Peyer's patch (tissue), 4 donors: ENCODE measurements around the gene FTO. TPM values are rescaled to one million over a fixed set of nuclear protein-coding genes. Genes with fewer than 3 reads are reported as not detected.

Source experiments
- DNase-seq, 3 donors: peaks; one replicate each; pipeline ENCODE4 v3.0.0-alpha.2; 2017 to 2019
- H3K27ac ChIP-seq, 4 donors: fragments of 200-600 bp; sonication (generic); one replicate each; pipeline ENCODE4 v1.5.1; 2016 to 2019
- H3K27me3 ChIP-seq, 2 donors: fragments of 200-600 bp; sonication (generic); one replicate each; pipeline ENCODE4 v1.5.1; 2019
- H3K36me3 ChIP-seq, 3 donors: fragments of 200-600 bp; sonication (generic); one replicate each; pipeline ENCODE4 v1.5.1; 2016 to 2019
- H3K4me1 ChIP-seq, 4 donors: fragments of 200-600 bp; sonication (generic); one replicate each; pipeline ENCODE4 v1.5.1; 2016 to 2019
- H3K4me3 ChIP-seq, 4 donors: fragments of 200-600 bp; sonication (generic); 1 replicate in 3 of 4; 2 replicates in 1 of 4; pipeline ENCODE4 v1.5.1; 2016 to 2019; ENCODE audit warnings: mild to moderate bottlenecking in 1 of 4
- H3K9me3 ChIP-seq, 4 donors: fragments of 200-600 bp; sonication (generic); one replicate each; pipeline ENCODE4 v1.5.1; 2016 to 2019; ENCODE audit warnings: mild to moderate bottlenecking in 1 of 4
- POLR2A ChIP-seq, 2 donors: fragments of 450-650 bp; IDR thresholded peaks; one replicate each; pipeline ENCODE4 v1.5.1; 2017; ENCODE audit warnings: antibody characterized with exemption in 2 of 2, mild to moderate bottlenecking in 2 of 2, moderate library complexity in 2 of 2
- total RNA-seq, 4 donors: library from RNA; depleted of rRNA; stranded (reverse); fragments of >200 nt; gene quantifications; one replicate each; pipeline ENCODE4 v1.1.0, GENCODE V29; 2016
- TF ChIP-seq, protein P1 (sequence below), 6 experiments: fragments of 450-650 bp in 4 of 6; fragments of 200-600 bp in 2 of 6; sonication (generic) in 1 of 6; IDR thresholded peaks; one replicate each; pipeline ENCODE4 v1.5.1; 2017 to 2019; ENCODE audit warnings: antibody characterized with exemption in 6 of 6, mild to moderate bottlenecking in 3 of 6, moderate library complexity in 1 of 6

FTO gene
- total RNA-seq, 4 donors from 2014 or later, result 37.0 to 95.7 (median 45.1) TPM

DNA sequence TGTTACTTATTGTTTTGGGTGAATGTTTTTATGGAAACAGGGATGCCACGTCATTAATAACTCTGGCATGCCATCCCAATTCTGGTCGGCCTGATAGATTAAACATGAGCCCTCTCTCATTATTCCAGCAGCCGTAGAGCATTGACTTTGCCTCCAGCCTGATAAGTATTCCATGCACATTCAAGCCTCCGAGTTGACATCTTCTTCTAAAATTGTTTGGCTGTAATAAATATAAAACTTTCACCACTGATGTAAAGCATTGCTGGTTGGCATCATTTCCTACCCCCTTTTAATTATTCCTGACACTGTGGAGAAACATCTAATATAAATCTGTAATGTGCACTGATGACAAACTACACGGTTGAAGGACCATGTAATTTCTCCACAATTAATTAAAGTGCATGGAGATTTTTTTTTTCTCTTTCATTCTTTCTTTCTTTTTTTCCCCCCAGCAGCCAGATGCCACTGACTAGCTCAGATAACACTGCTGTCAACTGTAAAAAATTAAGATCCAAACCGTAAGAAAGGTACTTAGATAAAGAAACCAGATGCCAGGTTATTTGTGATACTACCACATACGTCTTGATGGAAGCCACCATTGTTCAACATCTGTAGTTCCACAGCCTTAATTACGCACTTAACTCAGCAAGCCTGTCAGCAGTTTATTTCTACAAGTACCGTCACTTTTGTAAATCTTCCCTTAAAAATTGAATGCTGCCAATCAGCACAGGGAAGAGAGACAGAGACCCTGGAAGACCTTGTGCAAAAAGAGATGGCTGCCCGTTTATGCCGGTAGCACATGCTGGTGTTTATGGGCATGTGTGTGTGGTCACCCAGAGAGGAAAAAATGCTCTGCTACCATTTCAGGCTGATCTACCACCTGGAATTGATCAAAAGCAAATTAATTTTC is 344.9 kb downstream of the FTO start:
- Histone ChIP-seq H3K36me3 (no peaks in the 10 kb centered on the region), H3K4me3 (no peak overlapping the region), H3K27me3 (no peaks in the 10 kb centered on the region), H3K4me1 (no peaks in the 10 kb centered on the region), H3K27ac (no peak overlapping the region), H3K9me3 (no peaks in the 10 kb centered on the region)
- no peak for TF ChIP-seq POLR2A (IDR thresholded peaks at IDR 0.05)
- TF ChIP-seq, protein P1, sequence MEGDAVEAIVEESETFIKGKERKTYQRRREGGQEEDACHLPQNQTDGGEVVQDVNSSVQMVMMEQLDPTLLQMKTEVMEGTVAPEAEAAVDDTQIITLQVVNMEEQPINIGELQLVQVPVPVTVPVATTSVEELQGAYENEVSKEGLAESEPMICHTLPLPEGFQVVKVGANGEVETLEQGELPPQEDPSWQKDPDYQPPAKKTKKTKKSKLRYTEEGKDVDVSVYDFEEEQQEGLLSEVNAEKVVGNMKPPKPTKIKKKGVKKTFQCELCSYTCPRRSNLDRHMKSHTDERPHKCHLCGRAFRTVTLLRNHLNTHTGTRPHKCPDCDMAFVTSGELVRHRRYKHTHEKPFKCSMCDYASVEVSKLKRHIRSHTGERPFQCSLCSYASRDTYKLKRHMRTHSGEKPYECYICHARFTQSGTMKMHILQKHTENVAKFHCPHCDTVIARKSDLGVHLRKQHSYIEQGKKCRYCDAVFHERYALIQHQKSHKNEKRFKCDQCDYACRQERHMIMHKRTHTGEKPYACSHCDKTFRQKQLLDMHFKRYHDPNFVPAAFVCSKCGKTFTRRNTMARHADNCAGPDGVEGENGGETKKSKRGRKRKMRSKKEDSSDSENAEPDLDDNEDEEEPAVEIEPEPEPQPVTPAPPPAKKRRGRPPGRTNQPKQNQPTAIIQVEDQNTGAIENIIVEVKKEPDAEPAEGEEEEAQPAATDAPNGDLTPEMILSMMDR (IDR thresholded peaks at IDR 0.05), result no peak
- DNase-seq, result no peak

DNA sequence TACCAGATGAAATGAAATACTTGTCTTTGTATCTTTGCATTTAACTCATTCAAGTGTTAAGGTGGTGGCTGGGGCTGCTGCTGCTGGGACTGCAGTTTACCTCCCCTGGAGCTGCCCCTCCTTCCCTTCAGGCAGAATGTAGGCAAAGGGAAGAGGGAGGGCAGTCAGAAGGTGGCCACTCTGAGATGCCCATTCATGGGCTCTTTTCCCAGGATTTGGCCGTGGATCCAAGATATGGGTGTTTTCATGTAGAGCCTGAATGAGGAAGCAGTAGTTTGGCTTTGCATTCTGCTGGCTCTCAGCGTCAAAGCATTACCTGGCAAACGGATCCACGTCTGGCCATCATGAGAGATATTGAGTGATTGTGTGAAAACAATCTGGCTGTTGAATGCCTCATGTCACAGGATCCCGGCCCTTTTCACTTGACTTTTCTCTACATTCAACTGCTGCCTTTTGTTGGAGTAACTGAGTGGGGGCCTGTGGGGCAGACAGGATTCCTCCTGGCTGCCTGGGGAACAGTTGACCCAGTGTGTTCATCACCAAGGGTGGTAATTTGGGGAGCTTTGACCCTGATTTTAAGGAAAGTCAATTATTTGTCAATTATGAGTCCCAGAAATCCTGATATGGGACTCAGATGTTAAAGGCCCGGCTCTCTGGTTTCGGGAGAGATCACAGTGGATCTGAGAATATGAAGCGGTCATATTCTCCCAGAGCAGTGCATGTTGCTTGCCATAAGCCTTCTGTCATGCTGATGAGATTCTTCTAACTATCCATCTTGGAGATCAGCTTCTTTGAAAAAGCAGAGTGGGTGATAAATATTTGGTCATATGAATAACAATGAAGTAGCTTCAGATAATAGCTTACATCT is 345.9 kb downstream of the FTO start:
- no peak overlapping the region for H3K27ac ChIP-seq
- no peak for DNase-seq
- TF ChIP-seq, protein P1 (IDR thresholded peaks at IDR 0.05), result no peak
- TF ChIP-seq POLR2A (IDR thresholded peaks at IDR 0.05), result no peak
- no peaks in the 10 kb centered on the region for H3K27me3 ChIP-seq
- H3K4me1 ChIP-seq, result no peaks in the 10 kb centered on the region
- no peak overlapping the region for H3K4me3 ChIP-seq
- no peaks in the 10 kb centered on the region for H3K36me3 ChIP-seq
- H3K9me3 ChIP-seq, result no peaks in the 10 kb centered on the region

DNA sequence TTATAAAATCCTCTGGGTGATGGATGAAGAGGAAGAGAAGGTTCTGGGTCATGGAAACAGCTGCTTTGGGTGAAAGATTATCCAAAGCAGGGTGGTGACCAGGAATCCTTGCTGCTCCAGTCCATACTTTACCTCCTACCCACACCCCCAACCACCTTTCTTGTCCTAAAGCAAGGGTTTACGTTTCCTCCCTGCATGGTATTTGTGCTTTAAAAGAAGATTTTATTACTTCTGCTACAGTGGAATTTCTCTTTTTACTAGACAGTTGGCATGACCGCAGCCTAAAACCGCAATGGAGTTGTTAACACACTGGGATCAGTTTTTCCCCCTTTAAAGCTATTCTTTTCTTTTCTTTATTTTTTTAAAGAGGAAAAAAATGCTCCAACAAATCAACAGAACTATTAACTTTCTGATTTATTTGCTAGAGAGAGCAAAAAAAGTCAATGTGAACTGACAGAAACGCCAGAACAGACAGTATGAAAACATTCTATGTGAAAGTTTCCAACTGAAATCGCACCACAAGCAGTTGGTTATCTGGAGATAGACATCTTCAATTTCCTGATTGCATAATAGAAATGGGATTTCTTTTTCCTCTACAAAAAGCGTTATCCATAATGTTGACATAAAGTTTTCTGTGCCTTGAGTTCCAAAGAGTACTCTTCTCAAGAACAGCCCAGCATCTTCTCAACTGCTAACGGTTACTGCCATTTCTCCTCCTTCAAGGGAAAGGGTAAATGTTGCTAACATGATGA is 346.7 kb downstream of the FTO start:
- no peak for DNase-seq
- Histone ChIP-seq H3K27me3 (no peaks in the 10 kb centered on the region), H3K36me3 (no peaks in the 10 kb centered on the region), H3K27ac (no peak overlapping the region), H3K4me1 (no peaks in the 10 kb centered on the region), H3K4me3 (no peak overlapping the region), H3K9me3 (no peaks in the 10 kb centered on the region)
- TF ChIP-seq POLR2A (IDR thresholded peaks at IDR 0.05), result no peak
- TF ChIP-seq, protein P1 (IDR thresholded peaks at IDR 0.05), result no peak

DNA sequence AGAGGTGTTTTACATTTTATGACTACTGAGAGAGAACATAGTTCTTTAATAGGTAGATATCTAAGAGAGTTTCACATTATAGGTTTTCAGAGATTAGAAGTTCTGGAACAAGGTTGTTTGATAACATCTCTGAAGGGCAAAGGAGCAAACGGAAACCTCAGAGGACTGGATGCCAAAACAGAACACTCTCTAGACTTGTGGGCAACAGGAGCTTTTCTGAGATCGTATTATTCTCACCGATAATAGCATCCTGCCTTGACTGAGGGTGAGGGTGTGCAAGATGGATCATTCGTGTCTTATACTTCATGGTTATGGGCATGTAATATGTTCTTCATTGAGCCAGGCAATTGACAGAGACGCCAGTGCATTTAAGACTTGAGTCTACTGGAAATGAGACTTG is 347.9 kb downstream of the FTO start:
- Histone ChIP-seq H3K36me3 (no peaks in the 10 kb centered on the region), H3K27ac (no peak overlapping the region), H3K9me3 (no peaks in the 10 kb centered on the region), H3K27me3 (no peaks in the 10 kb centered on the region), H3K4me1 (no peaks in the 10 kb centered on the region), H3K4me3 (no peak overlapping the region)
- TF ChIP-seq POLR2A (IDR thresholded peaks at IDR 0.05), result no peak
- TF ChIP-seq, protein P1 (IDR thresholded peaks at IDR 0.05), result no peak
- no peak for DNase-seq

DNA sequence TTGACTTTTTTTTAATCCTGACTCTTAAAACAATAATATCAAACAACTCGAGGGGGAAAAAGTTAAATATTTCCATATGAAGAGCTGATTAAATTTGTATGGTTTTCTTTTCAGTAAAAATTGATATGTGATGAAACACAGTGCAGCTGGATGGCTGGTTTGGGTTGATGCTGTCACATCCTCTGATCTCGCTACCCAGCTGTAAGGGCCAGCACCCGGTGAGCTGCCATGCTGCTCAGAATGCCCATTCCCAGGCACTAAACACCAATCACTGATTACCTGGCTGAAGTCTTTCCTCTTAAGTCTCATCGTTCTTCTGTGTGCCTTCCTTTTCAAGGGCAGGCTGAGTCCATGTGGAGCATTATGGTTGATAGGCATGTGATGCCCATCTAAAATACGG is 348.3 kb downstream of the FTO start:
- H3K36me3 ChIP-seq, result no peaks in the 10 kb centered on the region
- DNase-seq, result no peak
- H3K27ac ChIP-seq, result no peak overlapping the region
- H3K4me1 ChIP-seq, result no peaks in the 10 kb centered on the region
- H3K4me3 ChIP-seq, result no peak overlapping the region
- TF ChIP-seq, protein P1 (IDR thresholded peaks at IDR 0.05), result no peak
- no peak for TF ChIP-seq POLR2A (IDR thresholded peaks at IDR 0.05)
- H3K27me3 ChIP-seq, result no peaks in the 10 kb centered on the region
- no peaks in the 10 kb centered on the region for H3K9me3 ChIP-seq
